GM12875 (cell line): ENCODE data around the gene SPECC1.
"Not testable (repeated sequence)": the region's sequence is repeated elsewhere in the genome, so short reads cannot be mapped to it uniquely, and the experiment has no call there.

Experiments used
- H3K4me3 ChIP-seq: one replicate; pipeline ENCODE4 v1.5.1; 2011; ENCODE audit warnings: low read depth, low read length, control low read depth
- TF ChIP-seq, protein P1 (sequence below): IDR thresholded peaks from 2 replicates; pipeline ENCODE4 v1.5.1; 2011; ENCODE audit warnings: low read depth, mild to moderate bottlenecking, control low read depth, inconsistent platforms, low read length, moderate library complexity, borderline replicate concordance; ENCODE audit not compliant: insufficient read depth

Gene SPECC1

DNA sequence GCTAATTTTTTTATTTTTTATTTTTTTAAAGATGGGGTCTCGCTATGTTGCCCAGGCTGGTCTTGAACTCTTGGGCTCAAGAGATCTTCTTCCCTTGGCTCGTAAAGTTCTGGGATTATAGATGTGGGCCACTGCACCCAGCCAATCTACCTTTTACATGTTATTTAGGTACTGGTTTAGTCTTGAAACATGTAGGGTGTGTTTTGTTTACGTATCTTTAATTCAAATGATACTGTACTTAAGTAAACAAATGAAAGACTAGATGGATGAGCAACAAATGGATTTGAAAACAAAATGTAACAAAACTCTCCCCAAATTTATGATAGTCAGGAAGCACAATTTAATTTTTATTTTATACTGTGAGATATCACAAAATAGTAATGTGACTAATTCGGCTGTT lies 250.5 kb downstream of the SPECC1 start:
- TF ChIP-seq, protein P1, sequence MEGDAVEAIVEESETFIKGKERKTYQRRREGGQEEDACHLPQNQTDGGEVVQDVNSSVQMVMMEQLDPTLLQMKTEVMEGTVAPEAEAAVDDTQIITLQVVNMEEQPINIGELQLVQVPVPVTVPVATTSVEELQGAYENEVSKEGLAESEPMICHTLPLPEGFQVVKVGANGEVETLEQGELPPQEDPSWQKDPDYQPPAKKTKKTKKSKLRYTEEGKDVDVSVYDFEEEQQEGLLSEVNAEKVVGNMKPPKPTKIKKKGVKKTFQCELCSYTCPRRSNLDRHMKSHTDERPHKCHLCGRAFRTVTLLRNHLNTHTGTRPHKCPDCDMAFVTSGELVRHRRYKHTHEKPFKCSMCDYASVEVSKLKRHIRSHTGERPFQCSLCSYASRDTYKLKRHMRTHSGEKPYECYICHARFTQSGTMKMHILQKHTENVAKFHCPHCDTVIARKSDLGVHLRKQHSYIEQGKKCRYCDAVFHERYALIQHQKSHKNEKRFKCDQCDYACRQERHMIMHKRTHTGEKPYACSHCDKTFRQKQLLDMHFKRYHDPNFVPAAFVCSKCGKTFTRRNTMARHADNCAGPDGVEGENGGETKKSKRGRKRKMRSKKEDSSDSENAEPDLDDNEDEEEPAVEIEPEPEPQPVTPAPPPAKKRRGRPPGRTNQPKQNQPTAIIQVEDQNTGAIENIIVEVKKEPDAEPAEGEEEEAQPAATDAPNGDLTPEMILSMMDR: no peak
- H3K4me3 ChIP-seq: no peak overlapping the region

DNA sequence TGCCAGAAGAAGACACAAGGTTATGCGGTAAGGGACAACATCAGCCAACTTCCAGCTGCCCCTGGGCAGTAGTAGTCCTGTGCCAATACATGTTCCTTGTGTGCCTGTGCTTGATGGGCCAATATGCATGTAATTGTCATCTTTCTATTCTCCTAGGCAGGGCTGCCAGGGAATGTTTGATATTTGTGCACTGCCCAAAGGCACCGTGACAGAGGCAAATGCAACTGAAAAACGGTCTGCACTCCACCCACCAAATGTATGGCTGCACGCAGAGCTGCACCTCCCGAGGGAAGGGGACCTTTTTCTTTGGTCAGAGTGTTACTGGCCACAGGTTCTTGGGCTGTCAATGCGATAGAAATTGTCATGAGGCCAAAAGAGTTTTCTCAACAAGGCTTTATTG lies 251.1 kb downstream of the SPECC1 start:
- TF ChIP-seq, protein P1: no peak

DNA sequence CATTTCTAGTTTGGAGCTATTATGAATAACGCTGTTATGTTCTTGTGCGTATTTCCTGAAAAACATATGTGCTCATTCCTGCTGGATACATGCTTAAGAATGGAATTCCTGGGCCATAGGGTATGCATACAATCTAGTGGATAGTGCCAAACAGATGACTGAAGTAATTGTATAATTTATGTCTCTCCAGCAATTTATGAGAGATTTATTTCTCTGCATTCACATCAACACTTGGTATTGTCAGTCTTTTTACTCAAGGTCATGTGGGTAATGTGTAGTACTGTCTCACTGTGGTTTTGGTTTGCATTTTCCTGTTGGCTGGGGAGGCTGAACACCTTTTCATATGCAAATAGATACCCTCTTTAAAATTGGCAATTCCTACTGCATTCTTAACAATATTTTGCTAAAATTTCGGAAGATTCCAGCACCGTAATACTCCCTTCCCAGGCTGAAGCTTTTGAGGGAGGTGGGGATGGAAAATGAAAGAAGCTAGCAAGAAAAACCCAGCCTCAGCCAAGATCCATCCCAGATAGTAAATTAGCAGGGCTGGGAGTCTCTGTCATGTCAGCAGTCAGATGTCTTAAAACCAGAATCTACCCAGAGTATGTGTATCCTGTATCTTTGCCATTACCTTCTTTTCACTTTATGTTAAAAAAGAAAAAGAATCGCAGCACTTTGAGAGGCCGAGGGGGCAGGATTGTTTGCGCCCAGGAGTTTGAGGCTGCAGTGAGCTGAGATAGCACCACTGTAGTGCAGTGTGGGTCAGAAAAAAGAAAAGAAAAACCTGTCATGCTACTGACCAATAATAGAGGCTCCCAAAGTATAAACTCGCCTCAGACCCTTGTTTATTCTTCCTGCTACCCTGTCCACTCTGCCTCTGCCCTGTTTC lies 253.3 kb downstream of the SPECC1 start:
- TF ChIP-seq, protein P1: no peak
- H3K4me3 ChIP-seq: no peak overlapping the region

More for the DNA sequence above, 251.1 kb downstream of the SPECC1 start:
- no peak overlapping the region for H3K4me3 ChIP-seq

DNA sequence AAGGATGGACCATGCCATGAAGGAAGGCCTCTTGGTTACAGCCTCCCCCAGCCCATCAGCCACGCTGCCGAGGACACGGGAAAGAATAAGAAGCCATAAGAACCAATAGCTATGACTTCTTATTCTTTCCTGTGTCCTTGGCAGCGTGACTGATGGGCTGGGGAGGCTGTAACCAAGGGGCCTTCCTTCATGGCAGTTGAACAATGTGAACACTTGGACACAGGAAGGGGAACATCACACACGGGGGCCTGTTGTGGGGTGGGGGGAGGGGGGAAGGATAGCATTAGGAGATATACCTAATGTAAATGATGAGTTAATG lies 253.9 kb downstream of the SPECC1 start:
- H3K4me3 ChIP-seq: not testable (repeated sequence)

DNA sequence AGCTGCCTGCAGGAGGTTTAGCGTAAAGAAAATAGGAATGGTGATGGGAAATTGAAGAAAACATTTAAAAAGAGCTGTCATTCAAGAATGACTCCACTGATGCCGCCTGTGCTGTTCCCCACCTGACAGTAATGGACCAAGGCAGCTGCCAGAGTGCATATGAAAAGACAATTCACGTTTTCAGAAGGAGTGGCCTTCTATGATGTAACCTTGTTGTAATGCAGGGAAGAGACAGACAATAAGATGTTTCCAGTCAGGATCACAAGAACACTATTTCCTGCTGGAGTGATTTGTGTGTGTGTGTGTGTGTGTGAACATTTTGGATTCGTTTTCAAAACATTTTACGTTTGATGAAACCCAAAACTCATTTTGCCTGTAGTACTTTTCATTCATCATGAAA lies 254.4 kb downstream of the SPECC1 start:
- TF ChIP-seq, protein P1: no peak
- H3K4me3 ChIP-seq: no peak overlapping the region

DNA sequence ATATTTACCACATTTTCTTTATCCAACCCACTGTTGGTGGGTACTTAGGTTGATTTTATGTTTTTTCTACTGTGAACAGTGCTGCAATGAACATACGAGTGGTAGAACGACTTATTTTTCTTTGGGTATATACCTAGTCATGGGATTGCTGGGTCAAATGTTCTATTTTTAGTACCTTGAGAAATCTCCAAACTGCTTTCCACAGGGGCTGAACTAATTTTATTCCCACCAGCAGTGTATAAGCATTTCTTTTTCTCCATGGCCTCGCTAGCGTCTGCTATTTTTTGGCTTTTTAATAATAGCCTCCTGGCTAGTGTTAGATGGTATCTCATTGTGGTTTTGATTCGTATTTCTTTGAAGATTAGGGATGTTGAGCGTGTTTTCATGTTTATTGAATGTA lies 255.8 kb downstream of the SPECC1 start:
- no peak overlapping the region for H3K4me3 ChIP-seq
- TF ChIP-seq, protein P1: no peak

DNA sequence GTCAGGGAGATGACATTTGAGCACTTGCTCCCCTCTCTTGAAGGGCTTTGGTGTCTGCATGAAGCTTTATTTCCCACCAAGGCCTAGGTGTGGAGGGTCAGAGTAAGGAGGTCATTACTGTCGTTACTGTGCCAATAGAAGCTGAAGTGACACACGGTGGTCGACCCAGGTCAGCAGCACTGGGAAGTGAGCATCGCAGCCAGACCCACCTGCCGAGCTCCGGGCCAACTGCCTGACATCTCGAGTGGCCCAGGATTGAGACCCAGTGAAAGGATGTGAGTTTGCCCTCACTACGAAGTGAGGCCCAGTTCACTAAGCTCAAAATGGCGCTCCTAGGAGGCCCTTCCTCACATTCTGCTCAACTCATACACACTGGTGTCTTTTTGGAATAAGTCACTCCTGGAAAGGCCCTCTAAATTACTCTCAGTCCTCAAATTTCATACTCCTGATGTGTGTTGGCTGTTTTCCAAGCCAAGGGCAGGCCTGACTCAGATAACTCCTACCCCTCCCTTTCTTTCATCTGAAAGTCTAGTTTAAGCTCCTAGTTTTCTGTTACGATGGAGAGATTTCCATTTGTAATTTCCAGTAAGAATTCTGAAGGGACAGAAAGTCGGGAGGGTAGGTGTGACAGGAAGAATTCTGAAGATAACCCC lies 257.8 kb downstream of the SPECC1 start:
- TF ChIP-seq, protein P1: no peak
- no peak overlapping the region for H3K4me3 ChIP-seq
